GM12892 (cell line): ENCODE results near the gene TEX101.

Experiments
- POLR2A ChIP-seq: IDR thresholded peaks from 2 replicates; pipeline ENCODE4 v1.6.1; 2011; ENCODE audit warnings: low read depth, low read length, control low read depth
- POLR2AphosphoS5 ChIP-seq: IDR thresholded peaks from 2 replicates; pipeline ENCODE4 v1.6.1; 2011; ENCODE audit warnings: low read depth, low read length, control low read depth

DNA sequence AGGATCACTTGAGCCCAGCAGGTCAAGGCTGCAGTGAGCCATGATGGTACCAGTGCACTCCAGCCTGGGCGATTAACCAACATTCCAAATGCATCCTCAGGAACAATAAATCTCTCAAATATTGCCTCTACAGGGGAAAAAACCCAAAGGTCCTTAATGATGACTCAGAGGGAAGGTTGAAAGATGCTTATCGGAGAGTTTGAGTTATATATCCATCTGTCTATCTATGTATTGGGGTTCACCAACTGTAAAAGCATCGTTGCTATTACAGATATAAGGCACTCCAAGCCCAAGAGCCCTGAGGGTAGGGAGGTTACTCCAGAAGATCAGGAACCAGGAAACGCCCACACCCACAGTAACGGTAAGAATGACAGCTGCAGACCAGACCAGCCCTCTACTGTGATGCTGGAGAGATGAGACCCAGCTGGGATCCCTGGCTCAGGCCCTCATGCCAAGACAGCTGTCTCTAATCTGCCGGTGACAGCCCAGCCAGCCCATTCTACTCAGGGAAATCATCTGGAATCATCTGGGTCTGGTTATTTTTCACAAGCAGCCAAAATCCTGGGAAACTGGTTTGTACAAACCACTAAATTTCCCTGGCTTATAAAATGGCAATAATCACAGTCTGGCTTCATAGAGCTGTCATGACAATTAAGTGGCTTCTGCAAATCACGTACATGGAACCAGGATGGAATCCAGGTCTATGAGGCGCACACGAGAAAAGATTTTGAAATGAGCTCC, 23.8 kb downstream of the TEX101 start:
- TF ChIP-seq POLR2AphosphoS5 (no peak), POLR2A (no peak)
